Activated CD8-positive, alpha-beta memory T cell treated with anti-CD3 and anti-CD28 coated beads, Interleukin-2, amount 50 U/mL, for 4 hours (primary cell): ENCODE results near the gene UGT2A3.
"Not testable (repeated sequence)": the region's sequence is repeated elsewhere in the genome, so short reads cannot be mapped to it uniquely, and the experiment has no call there.

Experiments
- DNase-seq: peaks from one replicate; pipeline ENCODE4 v3.0.0-alpha.2; 2020

Gene UGT2A3

DNA sequence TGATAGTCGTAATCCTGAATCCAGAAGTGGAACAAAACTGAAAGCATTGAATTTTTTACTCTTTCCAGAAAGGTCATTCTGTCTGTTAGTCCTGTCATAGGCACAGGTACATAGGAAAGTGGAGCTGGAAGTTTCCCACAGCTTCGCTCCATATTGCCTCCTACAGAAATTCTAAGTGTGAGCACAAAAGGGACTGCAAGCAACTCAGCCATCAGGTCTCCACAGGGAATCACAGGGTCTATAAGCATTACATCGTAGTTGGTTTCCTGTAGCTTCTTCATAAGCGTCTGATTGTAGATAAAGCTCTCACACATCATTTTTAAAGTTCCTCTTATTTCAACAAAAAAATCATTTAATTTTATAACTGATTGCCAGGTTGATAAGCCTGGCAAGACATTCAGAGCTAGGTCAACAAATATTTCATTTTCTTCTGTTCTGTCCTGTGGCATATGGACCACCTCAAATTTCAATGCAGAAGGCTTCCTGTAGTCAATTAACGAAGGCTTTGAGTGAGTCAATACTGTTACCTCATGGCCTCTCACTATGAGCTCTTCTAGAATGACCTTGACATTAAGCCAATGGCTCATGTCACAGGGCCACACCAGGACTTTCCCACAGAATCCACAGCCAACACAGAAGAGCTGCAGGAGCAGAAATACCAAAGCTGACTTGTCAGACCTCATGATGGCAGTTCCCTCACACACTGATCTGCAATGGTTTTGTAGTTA is at the start of gene UGT2A3:
Gene UGT2A3 (minus strand): TSS at position 727 of the 728 bp plus-strand sequence. CDS start 44 bp downstream, at position 683.
- DNase-seq, result no peak

GRCh38 chr4:68997040-68997439 is 45.4 kb upstream of the UGT2A3 start:
- no peak for DNase-seq

DNA sequence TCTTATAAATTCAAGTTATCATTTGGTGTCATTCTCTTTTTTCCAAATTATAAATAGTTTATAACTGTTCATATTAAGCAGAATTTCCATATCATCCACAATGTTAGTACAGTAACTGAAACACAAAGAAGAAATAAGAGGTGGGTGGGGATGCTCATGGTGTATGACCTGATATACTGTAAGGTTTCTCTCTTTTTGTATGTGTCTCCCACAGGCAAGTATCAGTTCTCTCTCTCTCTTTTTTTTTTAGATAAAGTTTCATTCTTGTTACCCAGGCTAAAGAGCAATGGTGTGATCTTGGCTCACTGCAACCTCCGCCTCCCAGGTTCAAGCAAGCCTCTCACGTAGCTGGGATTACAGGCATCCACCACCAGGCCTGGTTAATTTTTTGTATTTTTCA is 43.7 kb upstream of the UGT2A3 start:
- DNase-seq, result no peak

GRCh38 chr4:68987007-68987406 is 35.4 kb upstream of the UGT2A3 start:
- no peak for DNase-seq

- no peak for DNase-seq
Measured at GRCh38 chr4:68985442-68985841, 33.8 kb upstream of the UGT2A3 start.

GRCh38 chr4:68984947-68985346 is 33.3 kb upstream of the UGT2A3 start:
- DNase-seq, result no peak

- no peak for DNase-seq
Measured at GRCh38 chr4:68963374-68963773, 11.8 kb upstream of the UGT2A3 start.

DNA sequence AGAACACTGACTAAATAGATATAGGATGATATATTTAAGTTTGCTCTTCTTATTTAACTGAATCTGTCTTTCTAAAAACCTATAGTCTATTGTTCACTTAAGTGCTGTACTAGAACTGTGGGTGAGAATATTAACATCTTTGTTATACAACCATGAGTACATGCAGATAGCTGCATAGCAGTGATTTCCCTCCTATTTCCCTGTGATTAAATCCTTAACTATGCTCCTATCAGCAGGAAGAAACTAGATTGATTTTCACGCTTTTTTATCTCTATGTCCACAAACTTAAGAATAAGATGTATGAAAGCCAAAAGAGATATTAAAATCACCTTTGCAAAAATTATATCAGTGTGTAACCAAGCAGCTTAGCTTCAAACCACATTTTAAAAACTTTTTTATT is 11.3 kb upstream of the UGT2A3 start:
- no peak for DNase-seq

DNA sequence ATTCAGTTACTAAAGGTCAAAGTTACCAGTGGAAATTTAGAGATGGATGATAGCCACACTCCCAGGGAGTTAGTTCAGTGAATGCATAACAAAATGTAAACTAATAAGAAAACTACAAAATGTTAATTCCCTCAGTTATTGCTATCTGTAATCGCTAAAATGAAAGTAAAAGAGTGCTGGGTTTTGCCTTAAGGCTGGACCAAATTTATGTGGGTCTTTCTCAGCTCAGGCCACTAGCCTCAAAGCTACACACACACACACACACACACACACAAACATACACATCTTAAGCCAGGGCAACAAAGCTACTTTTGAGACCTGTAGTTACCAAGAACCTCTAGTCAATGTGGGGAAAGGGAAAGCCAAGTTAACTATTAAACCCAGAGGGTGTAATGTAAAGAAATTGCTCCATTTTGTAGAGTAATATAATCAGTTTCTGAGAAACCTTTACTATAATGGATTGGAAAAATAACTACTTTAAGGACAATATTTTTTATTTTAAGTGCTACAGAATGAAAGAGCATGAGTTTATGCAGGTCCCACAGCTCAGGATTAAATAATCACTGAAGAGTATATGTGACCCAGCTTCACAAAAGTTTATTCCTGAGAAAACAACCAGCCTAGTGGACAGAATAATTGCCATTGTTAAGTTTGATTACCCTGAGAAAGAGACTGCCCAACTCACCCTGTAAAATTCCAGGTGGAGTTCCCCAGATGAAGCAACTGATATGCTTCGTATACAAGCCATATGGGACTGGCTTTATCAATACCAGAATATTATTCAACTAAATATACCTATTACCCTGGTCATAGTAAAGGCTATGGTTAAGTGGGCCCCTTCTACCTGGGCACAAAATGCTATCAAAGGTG is 8.9 kb upstream of the UGT2A3 start:
- DNase-seq, result no peak

- not testable (repeated sequence) for DNase-seq
Measured at GRCh38 chr4:68959085-68959484, 7.5 kb upstream of the UGT2A3 start.

DNA sequence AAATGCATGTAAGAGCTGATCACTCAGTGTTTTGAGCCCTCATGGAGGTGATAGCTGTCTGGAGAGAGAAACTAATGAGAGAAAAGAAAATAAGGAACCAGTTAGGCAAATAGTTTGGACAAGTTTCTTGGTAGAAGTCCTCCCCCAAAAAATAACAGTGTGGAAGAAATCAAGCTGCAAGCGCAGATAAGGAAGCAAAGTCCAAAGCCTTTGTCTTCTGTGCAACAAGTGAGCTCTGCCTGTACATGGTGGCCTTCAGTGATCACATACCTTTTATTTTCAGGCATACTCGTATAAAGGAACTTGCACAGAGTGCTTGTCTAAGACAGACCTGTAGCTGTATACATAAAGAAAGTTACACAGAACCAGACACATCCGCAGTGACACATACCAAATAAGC is 2.5 kb upstream of the UGT2A3 start:
- no peak for DNase-seq

DNA sequence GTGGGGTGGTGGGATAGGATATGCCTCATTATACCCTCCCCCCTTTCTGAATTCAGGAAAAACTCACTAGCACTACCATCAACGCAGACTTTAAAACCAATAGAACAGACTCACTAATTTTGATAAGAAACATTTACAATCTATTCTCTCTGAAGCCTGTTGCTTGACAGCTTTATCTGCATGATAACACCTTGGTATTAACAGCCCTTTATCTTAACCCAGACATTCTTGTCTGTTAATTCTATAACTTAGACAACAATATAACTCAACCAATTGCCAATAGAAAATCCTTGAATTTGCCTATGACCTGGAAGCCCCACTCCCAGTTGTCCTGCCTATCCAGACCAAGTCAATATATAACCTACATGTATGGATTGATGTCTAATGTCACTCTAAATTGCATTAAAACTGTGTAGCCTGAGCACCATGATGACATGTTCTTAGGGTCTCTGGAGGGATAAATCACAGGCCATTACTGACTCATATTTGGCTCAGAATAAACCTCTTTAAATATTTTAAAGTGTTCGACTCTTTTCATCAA is 1.5 kb upstream of the UGT2A3 start:
- DNase-seq, result no peak

DNA sequence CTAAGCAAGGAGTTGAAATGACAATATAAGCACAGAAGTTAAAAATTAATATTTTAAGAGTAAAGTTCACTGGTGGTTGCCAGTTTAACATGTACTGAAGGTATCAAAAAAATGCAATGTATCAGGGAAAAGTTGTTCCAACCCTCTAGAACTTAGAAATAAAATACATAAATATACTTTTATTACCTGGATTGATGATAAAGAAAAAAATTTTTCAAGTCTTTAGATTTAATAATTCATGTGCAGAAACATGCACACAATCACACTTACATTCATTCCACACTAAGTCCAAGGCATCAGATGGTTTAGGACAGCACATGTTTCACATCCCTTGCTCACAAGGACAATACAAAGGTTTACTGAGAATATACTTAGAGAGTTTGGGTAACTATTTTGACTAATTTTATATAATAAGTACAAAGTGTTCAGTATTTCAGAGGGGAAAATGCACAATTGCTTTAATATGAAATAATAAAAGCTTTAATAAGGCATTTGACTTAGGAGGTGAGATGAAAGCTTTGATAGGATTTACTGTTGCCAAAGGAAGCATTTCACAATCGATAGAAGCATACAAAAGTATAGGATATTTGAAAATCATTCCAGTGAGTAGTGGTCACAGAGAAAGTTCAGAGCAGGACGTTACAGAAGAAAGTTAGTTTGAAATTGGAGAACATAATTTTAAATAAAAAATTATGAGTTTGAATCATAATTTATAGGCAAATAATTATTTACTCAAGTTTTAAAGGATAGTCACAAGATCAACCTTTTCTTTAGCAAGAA is 392 bp upstream of the UGT2A3 start:
- no peak for DNase-seq

DNA sequence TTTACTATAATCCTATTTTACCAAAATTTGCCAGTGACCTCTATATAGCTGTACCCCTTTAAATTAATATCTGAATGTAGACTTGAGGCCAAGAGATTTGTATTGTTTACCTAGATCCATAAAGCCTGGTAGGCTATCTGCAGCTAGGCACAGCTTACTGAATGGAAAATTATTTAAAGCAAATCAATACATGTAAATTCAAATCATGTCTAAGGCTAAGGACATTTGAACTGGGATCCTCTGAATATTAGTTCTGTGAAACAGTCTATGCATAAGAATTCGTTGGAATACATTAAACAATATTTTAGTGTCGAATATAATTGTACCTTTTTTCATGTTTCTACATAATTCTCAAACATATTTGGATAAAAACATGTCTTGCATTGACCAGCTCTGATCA is 1.6 kb downstream of the UGT2A3 start:
- DNase-seq, result no peak

DNA sequence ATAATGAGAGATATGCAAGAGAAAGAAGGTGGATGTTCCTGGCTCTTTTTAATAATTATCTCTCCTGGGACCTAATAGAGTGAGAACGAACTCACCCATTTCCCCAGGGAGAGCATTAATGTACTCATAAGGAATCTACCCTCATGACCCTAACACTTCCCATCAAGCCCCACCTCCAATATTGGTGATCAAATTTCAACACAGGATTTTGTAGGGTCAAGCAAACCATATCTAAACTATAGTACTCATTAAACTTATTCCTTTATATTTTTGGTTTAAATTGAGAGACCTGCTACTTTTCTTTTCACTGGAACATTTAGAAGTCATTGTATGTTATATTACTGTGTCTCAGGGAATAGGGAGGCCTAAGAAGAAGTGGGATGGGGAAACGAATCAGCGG is 2.6 kb downstream of the UGT2A3 start:
- no peak for DNase-seq

DNA sequence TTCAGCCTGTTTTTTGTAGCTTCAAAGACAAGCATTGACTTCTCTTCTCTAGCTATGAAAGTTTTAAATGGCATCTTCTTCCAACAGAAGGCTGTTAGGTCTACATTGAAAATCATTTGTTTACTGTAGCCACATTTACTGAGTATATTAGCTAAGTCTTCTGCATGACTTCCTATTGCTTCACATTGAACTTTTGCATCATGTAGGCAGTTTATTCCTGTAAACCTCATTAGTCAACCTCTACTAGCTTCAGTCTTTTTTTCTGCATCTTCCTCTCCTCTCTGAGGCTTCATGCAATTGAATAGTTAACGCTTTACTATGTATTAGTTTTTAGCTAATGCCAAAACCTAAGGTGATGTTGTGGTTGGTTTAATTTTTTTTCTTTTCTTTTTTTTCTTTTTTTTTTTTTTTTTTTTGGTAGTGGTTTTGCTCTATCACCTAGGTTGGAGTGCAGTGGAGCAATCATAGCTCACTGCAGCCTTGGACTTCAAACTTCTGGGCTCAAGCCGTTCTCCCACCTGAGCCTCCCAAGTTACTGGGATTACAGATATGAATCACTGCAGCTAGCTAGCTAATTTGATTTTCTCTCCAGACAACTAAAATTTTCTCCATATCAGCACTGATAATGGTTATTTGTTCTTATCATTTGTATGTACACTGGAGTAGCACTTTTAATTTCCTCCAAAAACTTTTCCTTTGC is 3.4 kb downstream of the UGT2A3 start:
- no peak for DNase-seq

DNA sequence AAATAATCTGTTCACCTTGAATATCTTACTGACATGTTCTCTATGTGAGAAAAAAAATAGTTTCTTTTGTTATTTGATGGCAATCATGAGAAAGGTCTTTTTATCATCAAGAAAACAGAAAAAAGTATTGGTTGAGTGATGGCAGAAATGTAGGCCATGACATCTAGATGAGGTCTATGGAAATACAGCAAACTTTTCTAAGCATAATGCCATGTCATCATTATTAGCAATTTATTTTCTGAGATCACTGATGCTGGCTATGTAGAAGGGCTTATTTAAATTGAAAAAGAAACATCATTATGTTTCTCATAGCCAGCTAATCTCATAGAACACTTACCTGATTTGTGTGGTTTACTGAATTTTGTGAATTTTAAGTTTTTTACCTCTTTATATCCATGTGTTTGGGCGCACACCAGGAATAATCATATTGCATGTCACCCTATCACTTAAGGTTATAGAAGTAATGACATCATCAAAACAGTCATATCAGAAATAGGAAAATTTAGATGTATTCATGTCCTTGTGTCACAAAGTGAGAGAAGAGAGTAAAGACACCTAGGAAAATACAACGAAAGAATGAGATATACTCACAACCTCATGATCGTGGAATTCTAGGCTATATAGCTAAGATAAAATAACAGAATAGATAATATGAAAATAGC is 22.4 kb downstream of the UGT2A3 start:
- DNase-seq, result no peak

DNA sequence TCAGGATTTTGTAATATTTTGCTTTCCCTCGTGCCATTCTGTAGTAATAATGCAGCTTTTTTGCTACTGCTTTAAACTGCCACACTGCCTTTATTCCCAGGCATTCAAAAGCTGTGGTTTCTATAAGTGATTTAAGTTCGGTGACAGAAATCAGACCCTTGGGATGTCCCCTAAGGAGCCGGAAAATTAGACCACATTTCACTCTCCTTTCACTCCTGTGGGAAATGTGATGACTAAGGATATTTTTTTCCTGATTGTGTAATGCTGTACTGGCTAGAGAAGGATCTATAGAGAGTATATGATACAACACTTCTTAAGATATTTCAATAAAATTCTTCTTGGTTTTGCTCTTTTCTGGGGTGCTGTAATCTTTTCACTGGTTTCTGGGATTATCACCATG is 24.4 kb downstream of the UGT2A3 start:
- no peak for DNase-seq

- DNase-seq, result not testable (repeated sequence)
Measured at GRCh38 chr4:68922202-68922601, 29.4 kb downstream of the UGT2A3 start.

DNA sequence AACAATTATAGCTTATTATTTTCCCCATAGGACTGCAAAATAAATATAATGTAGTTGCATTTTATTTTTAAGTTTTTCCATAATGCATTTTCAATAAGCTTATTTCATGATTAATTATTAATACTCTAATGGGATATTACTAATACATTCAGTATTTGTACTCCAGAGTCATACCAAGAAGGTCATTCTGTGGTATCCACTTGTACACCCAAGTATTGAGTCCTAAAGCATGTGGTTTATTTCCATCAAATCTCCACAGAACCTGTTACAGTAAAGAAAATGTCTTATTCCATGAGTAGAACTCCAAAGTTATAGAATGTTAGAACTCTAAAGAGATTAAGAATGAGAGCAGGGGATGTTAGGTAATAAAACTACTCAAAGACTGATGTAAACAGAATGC is 30.6 kb downstream of the UGT2A3 start:
- DNase-seq, result no peak

GRCh38 chr4:68917016-68917415 is 34.6 kb downstream of the UGT2A3 start:
- DNase-seq, result no peak

DNA sequence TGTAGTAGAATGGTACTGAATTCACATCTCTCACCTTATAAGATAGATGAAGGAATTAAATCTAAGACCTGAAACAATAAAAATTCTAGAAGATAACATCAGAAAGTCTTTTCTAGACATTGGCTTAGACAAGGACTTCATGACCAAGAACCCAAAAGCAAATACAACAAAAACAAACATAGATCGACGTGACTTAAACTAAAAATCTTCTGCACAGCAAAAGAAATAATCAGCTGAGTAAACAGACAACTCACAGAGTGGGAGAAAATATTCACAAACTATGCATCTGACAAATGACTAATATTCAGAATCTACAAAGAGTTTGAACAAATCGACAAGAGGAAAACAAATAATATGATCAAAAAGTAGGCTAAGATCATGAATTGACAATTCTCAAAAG is 38.8 kb downstream of the UGT2A3 start:
- no peak for DNase-seq
